WTC11 (cell line): ENCODE measurements around the gene INO80. TPM values are rescaled to one million over a fixed set of nuclear protein-coding genes. Genes with fewer than 3 reads are reported as not detected.
A peak's percentile ranks its signal among the peaks of the same experiment; 100 is the strongest.

Experiments used
- ATF6 ChIP-seq: sonication (generic); formaldehyde crosslinking; IDR thresholded peaks from 2 replicates; pipeline ENCODE4 v1.8.1; 2023; ENCODE audit warnings: mild to moderate bottlenecking, missing genetic modification reagents
- CREM ChIP-seq: sonication (generic); formaldehyde crosslinking; IDR thresholded peaks from 2 replicates; pipeline ENCODE4 v1.8.1; 2022; ENCODE audit warnings: mild to moderate bottlenecking, missing genetic modification reagents, moderate library complexity
- ELF4 ChIP-seq: sonication (generic); formaldehyde crosslinking; IDR thresholded peaks from 2 replicates; pipeline ENCODE4 v1.8.1; 2022; ENCODE audit warnings: low read depth, mild to moderate bottlenecking, moderate library complexity, missing genetic modification reagents
- ERG ChIP-seq: fragments of 250-450 bp; sonication (Bioruptor Pico); IDR thresholded peaks from 2 replicates; pipeline ENCODE4 v1.8.0; 2021; ENCODE audit warnings: mild to moderate bottlenecking
- MLX ChIP-seq: sonication (generic); formaldehyde crosslinking; IDR thresholded peaks from 2 replicates; pipeline ENCODE4 v1.8.1; 2023; ENCODE audit warnings: mild to moderate bottlenecking, missing genetic modification reagents, moderate library complexity
- MYBL2 ChIP-seq: sonication (generic); formaldehyde crosslinking; IDR thresholded peaks from 2 replicates; pipeline ENCODE4 v1.8.1; 2023; ENCODE audit warnings: mild to moderate bottlenecking, moderate library complexity, missing genetic modification reagents
- SP1 ChIP-seq: sonication (generic); formaldehyde crosslinking; conservative IDR thresholded peaks from 2 replicates; pipeline ENCODE4 v1.8.1; 2022; ENCODE audit warnings: missing genetic modification reagents
- TEAD1 ChIP-seq: sonication (generic); formaldehyde crosslinking; IDR thresholded peaks from 2 replicates; pipeline ENCODE4 v1.8.0; 2022; ENCODE audit warnings: mild to moderate bottlenecking, missing genetic modification reagents
- TP53 ChIP-seq: sonication (generic); formaldehyde crosslinking; IDR thresholded peaks from 2 replicates; pipeline ENCODE4 v1.8.1; 2023; ENCODE audit warnings: mild to moderate bottlenecking, missing genetic modification reagents
- ZBTB21 ChIP-seq: sonication (generic); formaldehyde crosslinking; IDR thresholded peaks from 2 replicates; pipeline ENCODE4 v1.8.1; 2023; ENCODE audit warnings: mild to moderate bottlenecking, missing genetic modification reagents, borderline replicate concordance
- ZNF138 ChIP-seq: sonication (generic); formaldehyde crosslinking; conservative IDR thresholded peaks from 2 replicates; pipeline ENCODE4 v1.8.1; 2022; ENCODE audit warnings: mild to moderate bottlenecking, moderate library complexity, missing genetic modification reagents
- ZNF232 ChIP-seq: sonication (generic); formaldehyde crosslinking; IDR thresholded peaks from 2 replicates; pipeline ENCODE4 v1.8.0; 2022; ENCODE audit warnings: mild to moderate bottlenecking, missing genetic modification reagents
- ZNF263 ChIP-seq: sonication (generic); formaldehyde crosslinking; IDR thresholded peaks from 2 replicates; pipeline ENCODE4 v1.8.1; 2022; ENCODE audit warnings: low read depth, mild to moderate bottlenecking, moderate library complexity, missing genetic modification reagents
- ZNF281 ChIP-seq: sonication (generic); formaldehyde crosslinking; IDR thresholded peaks from 2 replicates; pipeline ENCODE4 v1.8.0; 2023; ENCODE audit warnings: mild to moderate bottlenecking, missing genetic modification reagents
- ZNF423 ChIP-seq: fragments of 250-450 bp; sonication (Bioruptor Pico); IDR thresholded peaks from 2 replicates; pipeline ENCODE4 v2.1.2; 2022; ENCODE audit warnings: mild to moderate bottlenecking, moderate library complexity
- ZNF671 ChIP-seq: fragments of 250-450 bp; sonication (Bioruptor Pico); IDR thresholded peaks from 2 replicates; pipeline ENCODE4 v1.8.0; 2021; ENCODE audit warnings: mild to moderate bottlenecking
- total RNA-seq: library from RNA; stranded (reverse); gene quantifications from 3 replicates; pipeline ENCODE4 v1.2.3, GENCODE V29; 2021
- TF ChIP-seq, protein P1 (sequence below): sonication (generic); formaldehyde crosslinking; IDR thresholded peaks from 2 replicates; pipeline ENCODE4 v1.8.1; 2022; ENCODE audit warnings: low read depth, missing genetic modification reagents, borderline replicate concordance
- TF ChIP-seq, protein P2 (sequence below): sonication (generic); formaldehyde crosslinking; IDR thresholded peaks from 2 replicates; pipeline ENCODE4 v1.8.0; 2022; ENCODE audit warnings: mild to moderate bottlenecking, missing genetic modification reagents
- TF ChIP-seq, protein P3 (sequence below): sonication (generic); formaldehyde crosslinking; IDR thresholded peaks from 2 replicates; pipeline ENCODE4 v1.8.0; 2022; ENCODE audit warnings: mild to moderate bottlenecking, missing genetic modification reagents
- TF ChIP-seq, protein P4 (sequence below): fragments of 250-450 bp; sonication (Bioruptor Pico); IDR thresholded peaks from 2 replicates; pipeline ENCODE4 v1.9.0; 2021; ENCODE audit warnings: mild to moderate bottlenecking, borderline replicate concordance
- TF ChIP-seq, protein P5 (sequence below): fragments of 250-450 bp; sonication (Bioruptor Pico); IDR thresholded peaks from 2 replicates; pipeline ENCODE4 v1.9.0; 2021; ENCODE audit warnings: mild to moderate bottlenecking

INO80 gene
- total RNA-seq, 1 experiment from 2014 or later: 20.6 TPM

- TF ChIP-seq, protein P1, sequence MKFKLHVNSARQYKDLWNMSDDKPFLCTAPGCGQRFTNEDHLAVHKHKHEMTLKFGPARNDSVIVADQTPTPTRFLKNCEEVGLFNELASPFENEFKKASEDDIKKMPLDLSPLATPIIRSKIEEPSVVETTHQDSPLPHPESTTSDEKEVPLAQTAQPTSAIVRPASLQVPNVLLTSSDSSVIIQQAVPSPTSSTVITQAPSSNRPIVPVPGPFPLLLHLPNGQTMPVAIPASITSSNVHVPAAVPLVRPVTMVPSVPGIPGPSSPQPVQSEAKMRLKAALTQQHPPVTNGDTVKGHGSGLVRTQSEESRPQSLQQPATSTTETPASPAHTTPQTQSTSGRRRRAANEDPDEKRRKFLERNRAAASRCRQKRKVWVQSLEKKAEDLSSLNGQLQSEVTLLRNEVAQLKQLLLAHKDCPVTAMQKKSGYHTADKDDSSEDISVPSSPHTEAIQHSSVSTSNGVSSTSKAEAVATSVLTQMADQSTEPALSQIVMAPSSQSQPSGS (CRISPR knock-in tag): no peak
- TF ChIP-seq, protein P2, sequence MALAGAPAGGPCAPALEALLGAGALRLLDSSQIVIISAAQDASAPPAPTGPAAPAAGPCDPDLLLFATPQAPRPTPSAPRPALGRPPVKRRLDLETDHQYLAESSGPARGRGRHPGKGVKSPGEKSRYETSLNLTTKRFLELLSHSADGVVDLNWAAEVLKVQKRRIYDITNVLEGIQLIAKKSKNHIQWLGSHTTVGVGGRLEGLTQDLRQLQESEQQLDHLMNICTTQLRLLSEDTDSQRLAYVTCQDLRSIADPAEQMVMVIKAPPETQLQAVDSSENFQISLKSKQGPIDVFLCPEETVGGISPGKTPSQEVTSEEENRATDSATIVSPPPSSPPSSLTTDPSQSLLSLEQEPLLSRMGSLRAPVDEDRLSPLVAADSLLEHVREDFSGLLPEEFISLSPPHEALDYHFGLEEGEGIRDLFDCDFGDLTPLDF: peak; percentile 24; the same call in 1 of the 2 replicates
- TF ChIP-seq CREM (no peak), ZNF232 (peak; percentile 52; the same call in 1 of the 2 replicates), ZNF423 (no peak), TP53 (no peak), MYBL2 (0 out of 2 replicates have a peak, but pooled peaks have one; percentile 27), ELF4 (no peak), TEAD1 (peak; percentile 33; the same call in 1 of the 2 replicates), MLX (no peak), ZBTB21 (CRISPR knock-in tag) (0 out of 2 replicates have a peak, but pooled peaks have one; percentile 32), ZNF281 (peak; percentile 63; the same call in 1 of the 2 replicates), ERG (CRISPR knock-in tag) (no peak), ZNF263 (no peak), SP1 (CRISPR knock-in tag) (peak; percentile 64), ATF6 (CRISPR knock-in tag) (no peak), ZNF671 (CRISPR knock-in tag) (no peak), ZNF138 (CRISPR knock-in tag) (no peak)
- TF ChIP-seq, protein P3, sequence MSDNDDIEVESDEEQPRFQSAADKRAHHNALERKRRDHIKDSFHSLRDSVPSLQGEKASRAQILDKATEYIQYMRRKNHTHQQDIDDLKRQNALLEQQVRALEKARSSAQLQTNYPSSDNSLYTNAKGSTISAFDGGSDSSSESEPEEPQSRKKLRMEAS (CRISPR knock-in tag): peak; percentile 91
- TF ChIP-seq, protein P4, sequence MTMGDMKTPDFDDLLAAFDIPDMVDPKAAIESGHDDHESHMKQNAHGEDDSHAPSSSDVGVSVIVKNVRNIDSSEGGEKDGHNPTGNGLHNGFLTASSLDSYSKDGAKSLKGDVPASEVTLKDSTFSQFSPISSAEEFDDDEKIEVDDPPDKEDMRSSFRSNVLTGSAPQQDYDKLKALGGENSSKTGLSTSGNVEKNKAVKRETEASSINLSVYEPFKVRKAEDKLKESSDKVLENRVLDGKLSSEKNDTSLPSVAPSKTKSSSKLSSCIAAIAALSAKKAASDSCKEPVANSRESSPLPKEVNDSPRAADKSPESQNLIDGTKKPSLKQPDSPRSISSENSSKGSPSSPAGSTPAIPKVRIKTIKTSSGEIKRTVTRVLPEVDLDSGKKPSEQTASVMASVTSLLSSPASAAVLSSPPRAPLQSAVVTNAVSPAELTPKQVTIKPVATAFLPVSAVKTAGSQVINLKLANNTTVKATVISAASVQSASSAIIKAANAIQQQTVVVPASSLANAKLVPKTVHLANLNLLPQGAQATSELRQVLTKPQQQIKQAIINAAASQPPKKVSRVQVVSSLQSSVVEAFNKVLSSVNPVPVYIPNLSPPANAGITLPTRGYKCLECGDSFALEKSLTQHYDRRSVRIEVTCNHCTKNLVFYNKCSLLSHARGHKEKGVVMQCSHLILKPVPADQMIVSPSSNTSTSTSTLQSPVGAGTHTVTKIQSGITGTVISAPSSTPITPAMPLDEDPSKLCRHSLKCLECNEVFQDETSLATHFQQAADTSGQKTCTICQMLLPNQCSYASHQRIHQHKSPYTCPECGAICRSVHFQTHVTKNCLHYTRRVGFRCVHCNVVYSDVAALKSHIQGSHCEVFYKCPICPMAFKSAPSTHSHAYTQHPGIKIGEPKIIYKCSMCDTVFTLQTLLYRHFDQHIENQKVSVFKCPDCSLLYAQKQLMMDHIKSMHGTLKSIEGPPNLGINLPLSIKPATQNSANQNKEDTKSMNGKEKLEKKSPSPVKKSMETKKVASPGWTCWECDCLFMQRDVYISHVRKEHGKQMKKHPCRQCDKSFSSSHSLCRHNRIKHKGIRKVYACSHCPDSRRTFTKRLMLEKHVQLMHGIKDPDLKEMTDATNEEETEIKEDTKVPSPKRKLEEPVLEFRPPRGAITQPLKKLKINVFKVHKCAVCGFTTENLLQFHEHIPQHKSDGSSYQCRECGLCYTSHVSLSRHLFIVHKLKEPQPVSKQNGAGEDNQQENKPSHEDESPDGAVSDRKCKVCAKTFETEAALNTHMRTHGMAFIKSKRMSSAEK: no peak
- TF ChIP-seq, protein P5, sequence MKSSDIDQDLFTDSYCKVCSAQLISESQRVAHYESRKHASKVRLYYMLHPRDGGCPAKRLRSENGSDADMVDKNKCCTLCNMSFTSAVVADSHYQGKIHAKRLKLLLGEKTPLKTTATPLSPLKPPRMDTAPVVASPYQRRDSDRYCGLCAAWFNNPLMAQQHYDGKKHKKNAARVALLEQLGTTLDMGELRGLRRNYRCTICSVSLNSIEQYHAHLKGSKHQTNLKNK (CRISPR knock-in tag): no peak
Measured at GRCh38 chr15:40930430-40931299, 185.4 kb downstream of the INO80 start (continued).
